Astrocyte (in vitro differentiated cells and primary cell): ENCODE data around the gene PHF19.

Experiments
- CTCF ChIP-seq: IDR thresholded peaks from 2 replicates; pipeline ENCODE4 v1.5.1; 2011; ENCODE audit warnings: low read depth, mild to moderate bottlenecking, inconsistent platforms, low read length, moderate library complexity; ENCODE audit not compliant: insufficient read depth
- EZH2 ChIP-seq: IDR thresholded peaks from 2 replicates; pipeline ENCODE4 v1.6.1; 2012; ENCODE audit warnings: mild to moderate bottlenecking, low read length, inconsistent platforms; ENCODE audit not compliant: insufficient read depth

- TF ChIP-seq CTCF (no peak), EZH2 (no peak)
Observed at GRCh38 chr9:120891245-120891883, 14.4 kb upstream of the PHF19 start.
